Astrocyte (in vitro differentiated cells and primary cell): ENCODE results near the gene SUMO3. TPM values are rescaled to one million over a fixed set of nuclear protein-coding genes. Genes with fewer than 3 reads are reported as not detected.

Experiments used
- DNase-seq: peaks from one replicate; pipeline ENCODE4 v3.0.0-alpha.2; 2010; ENCODE audit warnings: low read depth
- FAIRE-seq: peaks from 2 replicates; lab custom pipeline; 2011; peaks lifted over from hg19 to GRCh38; lab: Jason Lieb, UNC
- H2AFZ ChIP-seq: 2 replicates; pipeline ENCODE4 v1.6.0; 2012; ENCODE audit warnings: low read depth, low read length, inconsistent platforms
- H3K27ac ChIP-seq: 2 replicates; pipeline ENCODE4 v1.5.1; 2011; ENCODE audit warnings: low read depth, low read length, inconsistent platforms
- H3K27me3 ChIP-seq: 2 replicates; pipeline ENCODE4 v1.6.0; 2011; ENCODE audit warnings: low read length, inconsistent platforms; ENCODE audit not compliant: insufficient read depth
- H3K36me3 ChIP-seq: 2 replicates; pipeline ENCODE4 v1.5.1; 2011; ENCODE audit warnings: low read length, inconsistent platforms; ENCODE audit not compliant: insufficient read depth
- H3K4me1 ChIP-seq: 2 replicates; pipeline ENCODE4 v1.5.1; 2011; ENCODE audit warnings: low read length, inconsistent platforms; ENCODE audit not compliant: insufficient read depth
- H3K4me2 ChIP-seq: 2 replicates; pipeline ENCODE4 v1.6.0; 2012; ENCODE audit warnings: low read length, inconsistent platforms
- H3K4me3 ChIP-seq: 2 replicates; pipeline ENCODE4 v1.5.1; 2011; ENCODE audit warnings: low read depth, mild to moderate bottlenecking, low read length, inconsistent platforms; ENCODE audit not compliant: insufficient read depth
- H3K79me2 ChIP-seq: 2 replicates; pipeline ENCODE4 v1.6.0; 2012; ENCODE audit warnings: mild to moderate bottlenecking, low read length, inconsistent platforms; ENCODE audit not compliant: insufficient read depth
- H3K9ac ChIP-seq: 2 replicates; pipeline ENCODE4 v1.6.0; 2012; ENCODE audit warnings: mild to moderate bottlenecking, low read length, inconsistent platforms
- H3K9me3 ChIP-seq: 2 replicates; pipeline ENCODE4 v1.5.1; 2012; ENCODE audit warnings: low read depth, mild to moderate bottlenecking, low read length, inconsistent platforms; ENCODE audit not compliant: insufficient read depth
- H4K20me1 ChIP-seq: 2 replicates; pipeline ENCODE4 v1.6.0; 2012; ENCODE audit warnings: low read length, inconsistent platforms; ENCODE audit not compliant: insufficient read depth
- H3K27ac Mint-ChIP-seq: one replicate; pipeline ENCODE4 v1.8.0; 2021; ENCODE audit warnings: mild to moderate bottlenecking, mixed read lengths; ENCODE audit not compliant: unreplicated experiment
- H3K27me3 Mint-ChIP-seq: one replicate; pipeline ENCODE4 v1.8.0; 2021; ENCODE audit warnings: low read depth, mixed read lengths; ENCODE audit not compliant: unreplicated experiment
- H3K36me3 Mint-ChIP-seq: one replicate; pipeline ENCODE4 v1.8.0; 2021; ENCODE audit warnings: low read depth, mixed read lengths; ENCODE audit not compliant: unreplicated experiment
- H3K4me1 Mint-ChIP-seq: one replicate; pipeline ENCODE4 v1.8.0; 2021; ENCODE audit warnings: low read depth, mixed read lengths; ENCODE audit not compliant: unreplicated experiment
- H3K4me3 Mint-ChIP-seq: one replicate; pipeline ENCODE4 v1.8.0; 2021; ENCODE audit warnings: mild to moderate bottlenecking, moderate library complexity, mixed read lengths; ENCODE audit not compliant: unreplicated experiment
- H3K9me3 Mint-ChIP-seq: one replicate; pipeline ENCODE4 v1.8.0; 2021; ENCODE audit warnings: mild to moderate bottlenecking, mixed read lengths; ENCODE audit not compliant: unreplicated experiment
- EZH2 ChIP-seq: IDR thresholded peaks from 2 replicates; pipeline ENCODE4 v1.6.1; 2012; ENCODE audit warnings: mild to moderate bottlenecking, low read length, inconsistent platforms; ENCODE audit not compliant: insufficient read depth
- total RNA-seq: library from RNA; stranded (reverse); gene quantifications from 2 replicates; pipeline ENCODE4 v1.2.1, GENCODE V29; 2021
- TF ChIP-seq, protein P1 (sequence below): IDR thresholded peaks from 2 replicates; pipeline ENCODE4 v1.5.1; 2011; ENCODE audit warnings: low read depth, mild to moderate bottlenecking, inconsistent platforms, low read length, moderate library complexity; ENCODE audit not compliant: insufficient read depth

SUMO3 gene
- total RNA-seq, 1 donor from 2014 or later = 83.5 TPM

GRCh38 chr21:44848821-44849521 is 31.1 kb upstream of the SUMO3 start:
- Histone ChIP-seq H3K79me2 (peaks cover 16% of the 10 kb centered on the region), H4K20me1 (peaks cover 46% of the 10 kb centered on the region), H3K36me3 (peaks cover 19% of the 10 kb centered on the region), H2AFZ (no peak overlapping the region), H3K9ac (no peak overlapping the region), H3K4me3 (no peak overlapping the region), H3K4me2 (no peak overlapping the region), H3K27ac (no peak overlapping the region), H3K4me1 (peaks cover 12% of the 10 kb centered on the region), H3K27me3 (peaks cover 2% of the 10 kb centered on the region), H3K9me3 (no peaks in the 10 kb centered on the region)
- Mint-ChIP-seq H3K4me1 (peaks cover 1% of the 10 kb centered on the region), H3K27me3 (peaks cover 9% of the 10 kb centered on the region), H3K4me3 (no peak overlapping the region), H3K27ac (no peak overlapping the region), H3K36me3 (peaks cover 20% of the 10 kb centered on the region), H3K9me3 (no peaks in the 10 kb centered on the region)
- no peak for TF ChIP-seq EZH2
- TF ChIP-seq, protein P1, sequence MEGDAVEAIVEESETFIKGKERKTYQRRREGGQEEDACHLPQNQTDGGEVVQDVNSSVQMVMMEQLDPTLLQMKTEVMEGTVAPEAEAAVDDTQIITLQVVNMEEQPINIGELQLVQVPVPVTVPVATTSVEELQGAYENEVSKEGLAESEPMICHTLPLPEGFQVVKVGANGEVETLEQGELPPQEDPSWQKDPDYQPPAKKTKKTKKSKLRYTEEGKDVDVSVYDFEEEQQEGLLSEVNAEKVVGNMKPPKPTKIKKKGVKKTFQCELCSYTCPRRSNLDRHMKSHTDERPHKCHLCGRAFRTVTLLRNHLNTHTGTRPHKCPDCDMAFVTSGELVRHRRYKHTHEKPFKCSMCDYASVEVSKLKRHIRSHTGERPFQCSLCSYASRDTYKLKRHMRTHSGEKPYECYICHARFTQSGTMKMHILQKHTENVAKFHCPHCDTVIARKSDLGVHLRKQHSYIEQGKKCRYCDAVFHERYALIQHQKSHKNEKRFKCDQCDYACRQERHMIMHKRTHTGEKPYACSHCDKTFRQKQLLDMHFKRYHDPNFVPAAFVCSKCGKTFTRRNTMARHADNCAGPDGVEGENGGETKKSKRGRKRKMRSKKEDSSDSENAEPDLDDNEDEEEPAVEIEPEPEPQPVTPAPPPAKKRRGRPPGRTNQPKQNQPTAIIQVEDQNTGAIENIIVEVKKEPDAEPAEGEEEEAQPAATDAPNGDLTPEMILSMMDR = no peak
- FAIRE-seq = no peak
- DNase-seq = no peak

- Histone ChIP-seq H3K4me3 (no peak overlapping the region), H3K9me3 (no peaks in the 10 kb centered on the region), H3K9ac (no peak overlapping the region), H3K79me2 (peaks cover 4% of the 10 kb centered on the region), H3K27me3 (peaks cover 11% of the 10 kb centered on the region), H2AFZ (no peak overlapping the region), H4K20me1 (peaks cover 33% of the 10 kb centered on the region), H3K36me3 (peaks cover 19% of the 10 kb centered on the region), H3K4me2 (no peak overlapping the region), H3K4me1 (peaks cover 12% of the 10 kb centered on the region), H3K27ac (no peak overlapping the region)
- H3K36me3 Mint-ChIP-seq = peaks cover 18% of the 10 kb centered on the region
- peaks cover 2% of the 10 kb centered on the region for H3K9me3 Mint-ChIP-seq
- TF ChIP-seq, protein P1 = no peak
- no peak for TF ChIP-seq EZH2
- DNase-seq = no peak
- peaks cover 1% of the 10 kb centered on the region for H3K4me1 Mint-ChIP-seq
- FAIRE-seq = no peak
- H3K4me3 Mint-ChIP-seq = no peak overlapping the region
- H3K27ac Mint-ChIP-seq = no peak overlapping the region
- H3K27me3 Mint-ChIP-seq = peaks cover 22% of the 10 kb centered on the region
These were observed 29.6 kb upstream of the SUMO3 start for GRCh38 chr21:44847261-44848056.
